ENCODE measurements around the gene COX6B2. TPM values are rescaled to one million over a fixed set of nuclear protein-coding genes. Genes with fewer than 3 reads are reported as not detected.

COX6B2 gene, protein sequence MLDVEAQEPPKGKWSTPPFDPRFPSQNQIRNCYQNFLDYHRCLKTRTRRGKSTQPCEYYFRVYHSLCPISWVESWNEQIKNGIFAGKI
- 0.16 TPM in 1 of 2 replicates, not detected in the other for total RNA-seq

DNA sequence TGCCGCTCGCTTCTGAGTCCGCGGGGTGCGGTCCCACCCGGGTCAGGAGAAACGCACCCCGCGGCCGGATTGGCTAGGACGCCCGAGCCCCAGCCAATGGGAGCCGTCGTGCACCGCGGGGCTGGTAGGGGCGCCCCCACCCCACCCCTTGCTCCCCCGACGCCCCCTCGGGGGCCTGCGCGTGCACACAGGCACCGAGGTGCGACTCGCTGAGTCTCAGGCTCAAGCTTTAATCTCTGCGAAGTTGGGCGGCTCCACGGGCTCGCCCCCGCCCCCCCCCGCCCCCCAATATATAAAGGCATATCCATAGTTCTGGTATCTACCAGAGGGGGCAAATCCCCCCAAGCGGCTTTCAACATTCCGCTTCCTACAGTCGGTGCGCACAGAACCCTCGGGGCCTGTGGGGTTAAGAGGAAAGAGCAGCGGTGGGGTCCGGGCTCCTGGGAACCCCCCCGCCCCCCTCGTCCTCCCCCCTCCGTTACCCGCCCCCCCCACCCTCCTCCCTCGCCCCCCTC, at the start of gene COX6B2:
TSS of gene COX6B2 (minus strand) at position 22 of the 515 bp plus-strand sequence. CDS start 198 bp downstream, outside the sequence.

DNA sequence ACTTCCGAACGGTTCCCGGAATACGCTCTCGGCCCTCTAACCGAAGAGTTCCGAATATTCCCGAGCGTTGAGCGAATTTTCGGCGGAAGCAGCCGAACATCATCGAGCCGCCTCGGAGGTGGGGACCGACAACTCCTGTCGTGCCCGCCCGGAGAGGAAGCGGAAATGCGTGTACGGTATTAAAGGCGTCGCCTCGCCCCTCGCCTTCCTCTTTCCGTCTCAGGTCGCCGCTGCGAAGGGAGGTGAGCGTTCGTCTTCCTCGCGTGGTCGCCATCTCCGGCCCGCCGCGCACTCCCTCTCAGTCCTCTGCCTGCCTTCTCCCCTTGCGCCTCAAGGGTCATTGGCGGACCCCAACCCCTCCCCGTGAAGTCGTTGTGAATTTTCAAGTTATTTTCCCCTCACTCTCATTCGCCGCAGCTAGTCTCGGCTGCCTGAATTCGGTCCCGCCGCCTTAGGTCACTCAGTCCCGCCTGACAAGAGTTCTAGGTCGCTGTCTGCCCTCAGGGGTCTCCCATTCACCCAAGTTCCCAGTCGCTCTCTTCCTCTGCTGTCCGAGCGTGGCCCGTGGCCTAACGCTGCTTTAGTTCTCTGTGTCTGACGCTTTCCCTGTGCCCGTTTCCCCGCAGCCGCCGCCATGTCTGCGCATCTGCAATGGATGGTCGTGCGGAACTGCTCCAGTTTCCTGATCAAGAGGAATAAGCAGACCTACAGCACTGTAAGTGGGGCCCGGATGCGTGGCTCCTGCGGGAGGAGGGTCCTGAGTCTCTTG, 31.4 kb upstream of the COX6B2 start, which contains the start of gene RPL28:
TSS of gene RPL28 (plus strand) at position 209 of the 769 bp plus-strand sequence. CDS start at position 635, 426 bp downstream.

DNA sequence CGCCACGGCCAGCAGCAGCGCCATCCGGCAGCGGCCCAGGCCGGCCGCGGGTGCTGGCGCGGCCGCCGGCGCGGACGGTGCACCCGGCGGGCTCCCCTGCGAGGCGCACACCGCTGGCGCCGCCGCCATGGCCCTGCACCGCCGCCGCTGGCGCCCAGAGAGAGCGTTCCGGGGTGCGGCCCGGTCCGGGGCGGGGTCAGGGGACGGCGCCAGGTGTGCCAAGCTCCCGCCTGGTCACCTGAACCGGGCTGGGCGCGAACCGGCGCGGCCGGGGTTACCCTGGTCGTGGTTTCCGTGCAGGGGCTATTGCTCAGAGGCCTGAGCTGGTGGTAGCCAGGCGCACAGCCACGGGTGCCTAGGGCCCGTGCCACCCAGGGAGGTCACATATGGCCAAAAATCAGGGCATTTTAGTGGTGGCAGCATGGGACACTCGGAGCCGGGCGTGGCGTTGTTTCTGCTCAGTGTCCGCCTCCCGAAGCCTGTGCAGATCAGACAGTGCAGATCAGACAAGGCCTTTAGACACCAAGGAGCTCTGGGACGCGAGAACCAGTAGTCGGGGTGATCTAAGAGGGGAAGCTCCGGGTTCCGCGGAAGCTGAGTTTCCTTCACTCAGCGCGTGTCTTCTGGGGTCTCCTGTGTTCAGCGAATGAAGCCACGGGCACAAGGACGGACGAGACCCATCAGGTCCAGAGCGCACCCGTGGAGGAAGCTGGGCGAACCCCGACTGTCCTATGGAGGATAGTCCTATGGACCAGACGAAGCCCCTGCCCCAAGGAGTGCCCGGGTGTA, 29.8 kb upstream of the COX6B2 start, which contains the start of gene TMEM238:
TSS of gene TMEM238 (minus strand) at position 162 of the 789 bp plus-strand sequence. CDS start at position 129, 33 bp downstream.

DNA sequence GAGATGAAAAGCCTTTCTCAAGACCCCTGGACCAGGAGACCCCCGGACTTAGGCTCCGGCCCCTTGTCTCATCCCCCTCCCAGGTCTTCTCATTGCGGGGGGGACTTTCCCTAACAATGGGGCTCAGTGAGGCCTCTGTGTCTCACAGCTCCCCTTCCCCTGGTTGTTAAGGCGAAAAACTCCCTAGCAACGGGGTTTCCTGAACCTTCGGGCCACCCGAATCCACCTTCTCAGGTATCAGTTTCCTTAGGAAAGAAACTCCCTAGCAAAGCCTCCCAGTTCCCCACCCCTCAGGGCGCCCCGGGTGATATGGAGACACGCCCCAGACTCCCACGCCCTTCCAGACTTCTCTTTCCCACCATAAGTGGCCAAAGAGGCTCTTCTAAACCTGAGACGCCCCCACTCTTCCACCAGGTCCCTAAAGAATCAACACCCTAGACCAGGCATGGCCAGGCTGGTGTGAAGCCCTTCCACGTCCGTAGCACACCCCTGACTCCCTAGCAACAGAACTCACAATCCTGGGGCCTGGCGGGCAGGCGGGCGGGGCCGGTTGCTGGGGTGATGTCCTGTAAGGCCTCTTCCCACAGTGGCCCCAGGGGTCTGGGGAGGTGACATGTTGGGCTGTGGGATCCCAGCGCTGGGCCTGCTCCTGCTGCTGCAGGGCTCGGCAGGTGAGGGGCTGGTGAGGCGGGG, 21.9 kb upstream of the COX6B2 start, which contains the start of gene TMEM190:
TSS of gene TMEM190 (plus strand) at position 586 of the 693 bp plus-strand sequence. CDS start at position 614, 28 bp downstream.

DNA sequence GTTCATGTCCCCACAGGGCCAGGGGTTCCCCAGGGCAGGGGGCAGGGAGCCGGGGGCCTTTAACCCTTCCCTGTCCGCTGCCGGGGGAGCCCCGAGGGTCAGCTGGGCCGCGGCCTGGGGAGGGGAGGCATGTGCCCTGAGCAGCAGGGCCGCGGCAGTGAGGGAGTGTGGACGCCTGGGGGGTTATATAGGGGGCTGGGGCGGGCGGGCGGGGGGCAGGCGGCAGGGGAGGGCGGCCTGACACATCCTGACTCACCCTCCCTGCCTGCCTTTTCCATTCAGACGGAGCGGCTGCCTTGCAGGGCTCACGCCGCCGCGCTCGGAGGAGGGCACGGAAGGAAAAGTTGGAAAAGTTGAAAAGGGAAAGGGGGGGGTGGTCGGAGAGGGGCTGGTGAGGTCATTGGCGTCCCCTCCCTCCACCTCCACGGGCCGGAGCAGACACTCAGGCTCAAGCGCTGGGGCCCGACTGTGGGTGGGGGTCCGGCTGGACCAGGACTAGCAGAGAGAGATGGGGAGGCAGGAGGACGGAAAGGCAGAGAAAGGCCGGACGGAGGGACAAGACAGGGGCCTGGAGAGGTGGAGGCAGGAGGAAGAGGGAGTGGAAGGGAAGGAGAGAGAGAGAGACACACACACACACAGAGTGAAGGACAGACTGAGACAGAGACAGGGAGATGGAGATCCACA, 15.9 kb upstream of the COX6B2 start, which contains the start of gene IL11:
TSS of gene IL11 (minus strand) at position 159 of the 684 bp plus-strand sequence. CDS start at position 6, 153 bp downstream.

DNA sequence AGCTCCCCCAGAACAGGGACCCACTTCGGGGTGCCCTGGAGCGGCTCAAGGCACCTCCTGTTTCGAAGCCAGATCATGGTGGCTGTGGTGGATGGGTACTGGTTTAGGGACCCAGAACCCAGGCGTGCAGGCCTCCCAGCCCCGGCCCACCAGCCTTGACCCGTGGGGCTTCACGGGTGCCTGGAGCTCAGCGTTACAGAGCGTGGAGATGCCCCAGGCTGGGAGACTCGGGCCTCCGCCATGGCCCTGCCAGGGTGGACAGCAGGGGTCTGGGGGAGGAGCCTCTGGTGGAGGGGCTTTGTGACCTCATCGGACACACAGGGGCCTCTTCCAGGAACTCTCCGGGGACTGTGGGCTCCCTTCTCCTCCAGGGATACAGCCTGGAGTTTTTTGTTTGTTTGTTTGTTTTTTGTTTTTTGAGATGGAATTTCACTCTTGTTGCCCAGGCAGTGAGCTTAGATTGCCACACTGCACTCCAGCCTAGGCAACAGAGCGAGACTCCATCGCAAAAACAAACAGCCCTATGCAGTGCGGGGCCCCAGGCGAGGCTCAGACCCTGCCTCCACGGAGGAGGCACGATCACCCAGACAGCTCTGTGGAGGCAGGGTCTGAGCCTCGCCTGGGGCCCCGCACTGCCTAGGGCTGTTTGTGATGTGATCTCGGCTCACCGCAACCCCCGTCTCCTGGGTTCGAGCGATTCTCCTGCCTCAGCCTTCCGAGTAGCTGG, 8.6 kb upstream of the COX6B2 start, which contains the start of gene GARIN5B:
TSS of gene GARIN5B (minus strand) at position 271 of the 727 bp plus-strand sequence. CDS start at position 77, 194 bp downstream.

DNA sequence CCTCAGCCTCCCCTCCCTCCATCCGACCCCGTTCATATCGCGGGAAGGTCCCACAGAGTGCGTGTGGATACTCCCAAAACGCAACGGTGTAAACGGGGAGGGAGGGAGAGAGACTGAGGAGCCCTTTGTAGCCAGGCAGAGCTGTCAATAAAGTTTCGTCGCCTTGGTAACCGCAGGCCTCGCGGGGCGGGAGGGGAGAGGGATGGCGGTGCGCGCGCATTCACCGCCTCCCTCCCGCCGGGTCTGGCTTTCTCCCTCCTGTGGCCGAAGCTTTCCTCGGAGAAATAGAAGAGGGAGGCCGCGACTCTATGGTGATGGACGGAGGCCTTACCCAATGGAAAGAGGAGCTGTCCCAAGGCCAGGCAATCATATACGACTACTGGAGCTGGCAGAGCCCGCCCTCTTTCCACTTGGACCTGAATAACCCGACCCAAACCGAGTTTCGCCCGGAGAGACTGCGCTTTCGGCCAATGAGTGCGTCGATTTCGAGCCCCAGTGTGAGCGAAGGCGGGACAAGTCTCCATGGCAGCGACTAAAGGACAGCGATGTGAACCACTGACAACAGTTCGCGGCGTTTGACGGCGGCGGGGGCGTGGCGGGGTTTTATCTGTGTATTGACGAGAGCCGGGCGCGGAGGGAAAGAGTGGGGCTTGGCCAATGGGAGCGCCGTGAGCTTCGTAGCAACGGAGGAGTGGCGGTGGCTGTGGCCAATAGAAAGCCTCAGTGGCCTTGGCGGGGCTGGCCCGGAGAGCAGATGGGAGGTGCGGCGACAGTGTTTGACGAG, 15.2 kb downstream of the COX6B2 start, which contains the start of gene KMT5C:
TSS of gene KMT5C (plus strand) at position 772 of the 784 bp plus-strand sequence. CDS start 2,061 bp downstream, outside the sequence.

DNA sequence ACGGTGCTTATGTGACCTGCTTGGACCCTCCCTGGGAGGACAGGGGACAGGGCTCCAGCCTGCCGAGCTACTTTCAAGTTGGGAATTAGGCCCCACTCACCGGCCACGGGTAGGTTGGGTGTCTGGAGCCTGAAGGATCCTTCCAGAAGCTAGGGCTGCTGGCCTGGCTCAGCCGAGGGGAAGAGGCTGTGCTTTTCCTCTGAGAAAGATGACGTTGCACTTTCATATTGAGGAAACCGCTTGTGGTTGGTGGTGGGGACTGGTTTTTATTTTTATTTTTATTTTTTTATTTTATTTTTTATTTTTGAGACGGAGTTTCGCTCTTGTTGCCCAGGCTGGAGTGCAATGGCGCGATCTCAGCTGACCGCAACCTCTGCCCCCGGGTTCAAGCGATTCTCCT, 29.3 kb downstream of the COX6B2 start, which contains the start of gene TMEM150B:
TSS of gene TMEM150B (minus strand) at position 170 of the 400 bp plus-strand sequence. CDS start 4,305 bp downstream, outside the sequence.

Other genes starting within 250 kb of the COX6B2 start
- 23.5 and 25.4 TPM in 2 replicates for gene PPP1R12C, start 237.1 kb downstream of the COX6B2 start, total RNA-seq
- gene TNNT1, start 205.5 kb downstream of the COX6B2 start, total RNA-seq: 29.6 and 33.3 TPM in 2 replicates
- 0.32 and 0.52 TPM in 2 replicates for gene TNNI3, start 197.0 kb downstream of the COX6B2 start, total RNA-seq
- gene DNAAF3, start 188.1 kb downstream of the COX6B2 start, total RNA-seq: 0.26 and 0.47 TPM in 2 replicates
- gene SYT5, start 174.4 kb downstream of the COX6B2 start, total RNA-seq: 0.09 and 0.16 TPM in 2 replicates
- gene PTPRH, start 145.2 kb downstream of the COX6B2 start, total RNA-seq: 4.1 and 9.8 TPM in 2 replicates
- 0.95 and 1.5 TPM in 2 replicates for gene TMEM86B, start 126.0 kb downstream of the COX6B2 start, total RNA-seq
- 24.0 and 24.4 TPM in 2 replicates for gene PPP6R1, start 95.7 kb downstream of the COX6B2 start, total RNA-seq
- 20.2 and 20.3 TPM in 2 replicates for gene HSPBP1, start 74.6 kb downstream of the COX6B2 start, total RNA-seq
- gene BRSK1, start 70.7 kb downstream of the COX6B2 start, total RNA-seq: 3.5 and 7.0 TPM in 2 replicates
- gene TMEM150B, start 29.4 kb downstream of the COX6B2 start, total RNA-seq: not detected in 2 replicates
- gene KMT5C, start 14.8 kb downstream of the COX6B2 start, total RNA-seq: 7.1 and 10.3 TPM in 2 replicates
- not detected in 2 replicates for gene GARIN5B, start 8.5 kb upstream of the COX6B2 start, total RNA-seq
- gene IL11, start 15.7 kb upstream of the COX6B2 start, total RNA-seq: 0.94 and 1.6 TPM in 2 replicates
- gene TMEM190, start 22.1 kb upstream of the COX6B2 start, total RNA-seq: 0.47 TPM in 1 of 2 replicates, not detected in the other
- gene TMEM238, start 29.6 kb upstream of the COX6B2 start, total RNA-seq: 0.16 TPM in 1 of 2 replicates, not detected in the other
- 202 and 304 TPM in 2 replicates for gene RPL28, start 31.2 kb upstream of the COX6B2 start, total RNA-seq
- 8.6 and 20.3 TPM in 2 replicates for gene UBE2S, start 53.1 kb upstream of the COX6B2 start, total RNA-seq
- not detected in 2 replicates for gene SHISA7, start 88.6 kb upstream of the COX6B2 start, total RNA-seq
- 38.8 and 58.3 TPM in 2 replicates for gene ISOC2, start 106.9 kb upstream of the COX6B2 start, total RNA-seq
- not detected in 2 replicates for gene C19orf85, start 110.0 kb upstream of the COX6B2 start, total RNA-seq
- gene ZNF628, start 121.9 kb upstream of the COX6B2 start, total RNA-seq: 0.47 and 0.69 TPM in 2 replicates
- gene NAT14, start 130.5 kb upstream of the COX6B2 start, total RNA-seq: 9.2 and 16.2 TPM in 2 replicates
- gene SSC5D, start 133.7 kb upstream of the COX6B2 start, total RNA-seq: 3.9 and 13.1 TPM in 2 replicates
- gene SBK2, start 182.4 kb upstream of the COX6B2 start, total RNA-seq: not detected in 2 replicates
- gene SBK3, start 190.8 kb upstream of the COX6B2 start, total RNA-seq: 0.16 TPM in 1 of 2 replicates, not detected in the other
- 1.6 and 2.0 TPM in 2 replicates for gene ZNF579, start 226.1 kb upstream of the COX6B2 start, total RNA-seq
- gene FIZ1, start 244.8 kb upstream of the COX6B2 start, total RNA-seq: 0.95 and 2.1 TPM in 2 replicates
- 12.1 and 13.2 TPM in 2 replicates for gene ZNF524, start 245.6 kb upstream of the COX6B2 start, total RNA-seq